ENCODE data around the gene FMO3.

- TF ChIP-seq CTCF (IDR thresholded peaks at IDR 0.05) (peak in 2 of 12 donors; percentile 6 to 12), POLR2A (IDR thresholded peaks at IDR 0.05) (no peak)
These were observed 67.4 kb downstream of the FMO3 start for GRCh38 chr1:171158096-171158495.
